Esophagus muscularis mucosa (tissue), 4 donors: ENCODE measurements around the gene ABCC10. TPM values are rescaled to one million over a fixed set of nuclear protein-coding genes. Genes with fewer than 3 reads are reported as not detected.
A peak's percentile ranks its signal among the peaks of the same experiment; 100 is the strongest.

Experiments
- DNase-seq: peaks from one replicate; pipeline ENCODE4 v3.0.0-alpha.2; 2017; ENCODE audit errors: extremely low spot score
- H3K27ac ChIP-seq, 4 donors: fragments of 200-600 bp; sonication (generic); replicated peaks in 1 of 4; 1 replicate in 3 of 4; 2 replicates in 1 of 4; pipeline ENCODE4 v1.5.1; 2016 to 2019; ENCODE audit warnings: mild to moderate bottlenecking in 1 of 4
- H3K27me3 ChIP-seq, 4 donors: fragments of 200-600 bp; sonication (generic); one replicate each; pipeline versions ENCODE4 v1.5.1 to v1.6.0; 2016 to 2019
- H3K36me3 ChIP-seq, 4 donors: fragments of 200-600 bp; sonication (generic); one replicate each; pipeline ENCODE4 v1.5.1; 2016 to 2019
- H3K4me1 ChIP-seq, 4 donors: fragments of 200-600 bp; sonication (generic); one replicate each; pipeline ENCODE4 v1.5.1; 2016 to 2019
- H3K4me3 ChIP-seq, 4 donors: fragments of 200-600 bp; sonication (generic); 1 replicate in 2 of 4; 2 replicates in 2 of 4; pipeline ENCODE4 v1.5.1; 2016 to 2019; ENCODE audit warnings: mild to moderate bottlenecking in 4 of 4, moderate library complexity in 1 of 4
- H3K9me3 ChIP-seq, 4 donors: fragments of 200-600 bp; sonication (generic); 1 replicate in 3 of 4; 2 replicates in 1 of 4; pipeline ENCODE4 v1.5.1; 2016 to 2019
- CTCF ChIP-seq, 3 experiments: fragments of 200-600 bp in 2 of 3; fragments of 450-650 bp in 1 of 3; sonication (generic) in 2 of 3; IDR thresholded peaks; one replicate each; pipeline ENCODE4 v1.5.1; 2017 to 2019; ENCODE audit warnings: antibody characterized with exemption in 3 of 3, mild to moderate bottlenecking in 2 of 3, moderate library complexity in 1 of 3
- EP300 ChIP-seq: sonication (generic); formaldehyde crosslinking; IDR thresholded peaks from one replicate; pipeline ENCODE4 v1.6.1; 2017; ENCODE audit warnings: antibody characterized with exemption
- POLR2A ChIP-seq: fragments of 450-650 bp; IDR thresholded peaks from one replicate; pipeline ENCODE4 v1.6.1; 2017; ENCODE audit warnings: antibody characterized with exemption, moderate library complexity, mild to moderate bottlenecking, low read depth
- POLR2AphosphoS5 ChIP-seq, 2 donors: sonication (generic); formaldehyde crosslinking; IDR thresholded peaks; one replicate each; pipeline ENCODE4 v1.6.1; 2017; ENCODE audit warnings: antibody characterized with exemption in 2 of 2
- whole genome bisulfite sequencing: methylation state at CpG from one replicate; pipeline ENCODE4 v1.1.5; 2018; 5-methylcytosine and 5-hydroxymethylcytosine counted together
- intact Hi-C: fragments of 100-400 bp; cut with DNase I; formaldehyde crosslinking; loops from one replicate; pipeline ENCODE4 v1.15.1; 2023
- total RNA-seq, 4 donors: library from RNA; depleted of rRNA; stranded (reverse); fragments of >200 nt; gene quantifications; one replicate each; pipeline versions ENCODE4 v1.1.0 to v1.2.1, GENCODE V29; 2016

Gene ABCC10
- total RNA-seq, 4 donors from 2014 or later: 7.6 to 19.4 (median 12.5) TPM

- peak overlapping the region; percentile 61 to 76 (median 67) for H3K27ac ChIP-seq
- intact Hi-C loops: loop anchor here (10.0 kb wide), 1 partner anchor 128 kb away; the partner anchor contains the start of gene ZNF318
- H3K36me3 ChIP-seq: peaks cover 0 to 7% (median 3%) of the 10 kb centered on the region in 4 donors
These were observed 65.3 kb downstream of the ABCC10 start for GRCh38 chr6:43492673-43493072.

DNA sequence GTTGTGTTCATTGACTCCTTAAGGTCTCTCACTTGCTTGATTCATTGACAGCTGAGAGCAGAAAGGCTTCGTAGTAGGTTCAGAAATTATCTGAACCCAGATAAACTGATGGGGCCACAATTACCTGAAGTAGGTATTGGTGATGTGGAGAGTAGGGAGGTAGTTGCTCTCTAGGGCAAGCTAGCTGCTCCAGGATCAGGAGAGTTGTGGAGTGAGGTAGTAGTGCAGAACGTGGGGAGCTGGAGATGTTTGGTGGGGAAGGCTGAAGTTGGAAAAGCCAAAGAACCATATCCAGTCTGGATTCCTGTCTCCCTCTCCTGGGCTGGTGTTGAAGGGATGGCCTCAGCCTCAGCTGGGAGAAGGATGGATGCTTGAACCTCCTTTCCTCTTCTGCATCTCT, 65.9 kb downstream of the ABCC10 start:
- H3K4me3 ChIP-seq: no peak overlapping the region
- peaks cover 20 to 39% (median 33%) of the 10 kb centered on the region in 4 donors for H3K4me1 ChIP-seq
- intact Hi-C loops: loop anchor here (10.0 kb wide), 1 partner anchor 128 kb away; the partner anchor contains the start of gene ZNF318
- H3K27ac ChIP-seq: peak overlapping the region in 1 of 4 donors; percentile 65
- H3K27me3 ChIP-seq: no peaks in the 10 kb centered on the region
- 87% methylated on average over 2 of the region's 2 CpGs for WGBS
- H3K36me3 ChIP-seq: peaks cover 0 to 13% (median 5%) of the 10 kb centered on the region in 4 donors
- TF ChIP-seq POLR2A: no peak
- no peak for TF ChIP-seq CTCF (IDR thresholded peaks at IDR 0.05)
- DNase-seq: no peak
- H3K9me3 ChIP-seq: no peaks in the 10 kb centered on the region

More at GRCh38 chr6:43492673-43493072, 65.3 kb downstream of the ABCC10 start:
- peak overlapping the region in 2 of 4 donors; percentile 11 to 36 for H3K4me3 ChIP-seq
- no peaks in the 10 kb centered on the region for H3K9me3 ChIP-seq
- WGBS: 84% methylated on average over 3 of the region's 3 CpGs
- TF ChIP-seq POLR2A: no peak
- no peak for TF ChIP-seq CTCF (IDR thresholded peaks at IDR 0.05)
- no peak for TF ChIP-seq POLR2AphosphoS5 (IDR thresholded peaks at IDR 0.05)
- TF ChIP-seq EP300: no peak
- no peaks in the 10 kb centered on the region for H3K27me3 ChIP-seq
- DNase-seq: no peak
- peaks cover 20 to 39% (median 33%) of the 10 kb centered on the region in 4 donors for H3K4me1 ChIP-seq

DNA sequence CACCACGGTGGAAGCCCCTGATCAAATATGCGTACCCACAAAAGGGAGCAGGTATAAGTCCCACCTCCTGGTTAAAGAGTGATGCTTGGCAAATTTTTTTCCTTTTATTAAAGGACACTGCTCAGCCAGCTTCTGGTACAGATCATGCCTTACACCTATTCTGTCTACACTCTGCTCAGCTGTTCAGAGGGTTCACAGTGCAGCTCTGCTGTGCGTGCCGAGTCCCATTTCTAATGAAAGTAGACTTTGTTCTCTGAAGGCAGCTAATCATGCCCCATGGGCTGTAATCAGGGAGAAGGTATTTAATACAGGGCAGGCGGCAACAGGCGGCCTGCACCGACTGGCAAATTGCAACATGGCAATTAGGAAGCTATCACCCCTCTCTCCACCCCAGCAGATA, 66.5 kb downstream of the ABCC10 start:
- TF ChIP-seq EP300 (no peak), POLR2A (no peak), CTCF (IDR thresholded peaks at IDR 0.05) (no peak), POLR2AphosphoS5 (IDR thresholded peaks at IDR 0.05) (no peak)
- DNase-seq: no peak
- H3K9me3 ChIP-seq: no peaks in the 10 kb centered on the region
- H3K4me1 ChIP-seq: peaks cover 21 to 37% (median 33%) of the 10 kb centered on the region in 4 donors
- H3K27me3 ChIP-seq: no peaks in the 10 kb centered on the region
- intact Hi-C loops: loop anchor here (10.0 kb wide), 1 partner anchor 129 kb away; the partner anchor contains the start of gene ZNF318
- peaks cover 3 to 19% (median 11%) of the 10 kb centered on the region in 4 donors for H3K36me3 ChIP-seq
- no peak overlapping the region for H3K27ac ChIP-seq
- 89% methylated on average over 7 of the region's 7 CpGs for WGBS
- H3K4me3 ChIP-seq: no peak overlapping the region

DNA sequence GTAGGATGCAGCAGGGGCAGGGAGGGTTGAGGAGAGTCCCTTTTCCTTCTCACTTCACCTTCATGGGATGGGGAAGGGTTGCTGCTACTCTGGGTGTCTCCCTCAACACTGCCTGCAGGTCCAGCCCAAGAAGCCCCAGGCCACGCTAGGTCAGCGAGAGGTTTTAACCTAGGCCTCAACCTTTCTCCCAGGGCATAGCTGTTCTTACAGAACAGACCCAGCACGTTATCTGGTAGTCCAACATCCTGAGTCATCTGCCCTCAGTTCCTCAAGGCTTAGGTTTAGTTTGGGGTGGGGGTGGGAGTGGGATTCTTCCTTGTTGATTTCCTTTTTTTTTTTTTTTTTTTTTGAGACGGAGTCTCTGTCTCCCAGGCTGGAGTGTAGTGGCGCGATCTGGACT, 67.0 kb downstream of the ABCC10 start:
- Histone ChIP-seq H3K4me3 (no peak overlapping the region), H3K27ac (no peak overlapping the region), H3K27me3 (no peaks in the 10 kb centered on the region), H3K9me3 (no peaks in the 10 kb centered on the region), H3K4me1 (peaks cover 25 to 42% (median 33%) of the 10 kb centered on the region in 4 donors), H3K36me3 (peaks cover 8 to 24% (median 16%) of the 10 kb centered on the region in 4 donors)
- no peak for TF ChIP-seq CTCF (IDR thresholded peaks at IDR 0.05)
- no peak for TF ChIP-seq POLR2AphosphoS5 (IDR thresholded peaks at IDR 0.05)
- no peak for TF ChIP-seq EP300
- TF ChIP-seq POLR2A: no peak
- WGBS: 88% methylated on average over 6 of the region's 6 CpGs
- intact Hi-C loops: loop anchor here (10.0 kb wide), 1 partner anchor 130 kb away; the partner anchor contains the start of gene ZNF318
- no peak for DNase-seq
